Measurements from ENCODE around the gene C4orf36. TPM values are rescaled to one million over a fixed set of nuclear protein-coding genes. Genes with fewer than 3 reads are reported as not detected.

The C4orf36 gene
- total RNA-seq, 1 donor from 2014 or later: not detected

GRCh38 chr4:86928400-86929255 is 36.4 kb upstream of the C4orf36 start:
- Mint-ChIP-seq H3K27ac (ENCODE audit: unreplicated experiment) (no peak overlapping the region), H3K27me3 (ENCODE audit: unreplicated experiment) (no peaks in the 10 kb centered on the region)

GRCh38 chr4:86927843-86928395 is 35.7 kb upstream of the C4orf36 start:
- Mint-ChIP-seq H3K36me3 (ENCODE audit: unreplicated experiment) (no peaks in the 10 kb centered on the region), H3K27ac (ENCODE audit: unreplicated experiment) (no peak overlapping the region)
- no peak for DNase-seq

More at GRCh38 chr4:86928400-86929255, 36.4 kb upstream of the C4orf36 start:
- no peaks in the 10 kb centered on the region for H3K36me3 Mint-ChIP-seq (ENCODE audit: unreplicated experiment)
- no peaks in the 10 kb centered on the region for H3K4me1 Mint-ChIP-seq (ENCODE audit: low read depth, unreplicated experiment)
- DNase-seq: no peak
- no peak for TF ChIP-seq CTCF (IDR thresholded peaks at IDR 0.05; ENCODE audit: partially characterized antibody, unreplicated experiment)
- no peak overlapping the region for H3K4me3 Mint-ChIP-seq (ENCODE audit: unreplicated experiment)
- H3K9me3 Mint-ChIP-seq (ENCODE audit: unreplicated experiment): no peaks in the 10 kb centered on the region

GRCh38 chr4:86926435-86927086 is 34.3 kb upstream of the C4orf36 start:
- no peak overlapping the region for H3K4me3 Mint-ChIP-seq (ENCODE audit: unreplicated experiment)
- no peak overlapping the region for H3K27ac Mint-ChIP-seq (ENCODE audit: unreplicated experiment)
- no peaks in the 10 kb centered on the region for H3K4me1 Mint-ChIP-seq (ENCODE audit: low read depth, unreplicated experiment)
- no peak for DNase-seq
- H3K27me3 Mint-ChIP-seq (ENCODE audit: unreplicated experiment): no peaks in the 10 kb centered on the region
- no peaks in the 10 kb centered on the region for H3K9me3 Mint-ChIP-seq (ENCODE audit: unreplicated experiment)
- no peak for TF ChIP-seq CTCF (IDR thresholded peaks at IDR 0.05; ENCODE audit: partially characterized antibody, unreplicated experiment)
- no peaks in the 10 kb centered on the region for H3K36me3 Mint-ChIP-seq (ENCODE audit: unreplicated experiment)

More at GRCh38 chr4:86927843-86928395, 35.7 kb upstream of the C4orf36 start:
- no peak for TF ChIP-seq CTCF (IDR thresholded peaks at IDR 0.05; ENCODE audit: partially characterized antibody, unreplicated experiment)
- Mint-ChIP-seq H3K27me3 (ENCODE audit: unreplicated experiment) (no peaks in the 10 kb centered on the region), H3K4me1 (ENCODE audit: low read depth, unreplicated experiment) (no peaks in the 10 kb centered on the region), H3K4me3 (ENCODE audit: unreplicated experiment) (no peak overlapping the region), H3K9me3 (ENCODE audit: unreplicated experiment) (no peaks in the 10 kb centered on the region)

- no peak for TF ChIP-seq CTCF (IDR thresholded peaks at IDR 0.05; ENCODE audit: partially characterized antibody, unreplicated experiment)
- no peaks in the 10 kb centered on the region for H3K4me1 Mint-ChIP-seq (ENCODE audit: low read depth, unreplicated experiment)
- no peak for DNase-seq
- H3K27me3 Mint-ChIP-seq (ENCODE audit: unreplicated experiment): no peaks in the 10 kb centered on the region
- H3K4me3 Mint-ChIP-seq (ENCODE audit: unreplicated experiment): no peak overlapping the region
- H3K9me3 Mint-ChIP-seq (ENCODE audit: unreplicated experiment): no peaks in the 10 kb centered on the region
- H3K27ac Mint-ChIP-seq (ENCODE audit: unreplicated experiment): no peak overlapping the region
- no peaks in the 10 kb centered on the region for H3K36me3 Mint-ChIP-seq (ENCODE audit: unreplicated experiment)
Observed at GRCh38 chr4:86924811-86925210, 32.6 kb upstream of the C4orf36 start.
